AG04449 (cell line): Measurements from ENCODE around the gene PDIA5.
A peak's percentile ranks its signal among the peaks of the same experiment; 100 is the strongest.

Experiments
- CTCF ChIA-PET: fragments of 350-600 bp; formaldehyde crosslinking; extraction: SDS; loops from one replicate; lab custom pipeline; 2021; ENCODE audit warnings: antibody characterized with exemption; lab: Yijun Ruan, JAX
- POLR2A ChIA-PET: fragments of 400-600, 350-600 bp; formaldehyde crosslinking; extraction: SDS; loops from one replicate; lab custom pipeline; 2020; ENCODE audit warnings: antibody characterized with exemption, inconsistent platforms; lab: Yijun Ruan, JAX
- DNase-seq: peaks from one replicate; pipeline ENCODE4 v3.0.0-alpha.2; 2010; ENCODE audit warnings: low read depth, low spot score
- H3K4me3 ChIP-seq: 2 replicates; pipeline ENCODE4 v1.5.1; 2011; ENCODE audit warnings: low read depth, mild to moderate bottlenecking, control low read depth, low read length
- TF ChIP-seq, protein P1 (sequence below): IDR thresholded peaks from one replicate; pipeline ENCODE4 v1.5.1; 2011; ENCODE audit warnings: mild to moderate bottlenecking, moderate library complexity, low read length, control low read depth, inconsistent platforms; ENCODE audit not compliant: insufficient read depth; ENCODE audit errors: missing control alignments

Gene PDIA5

DNA sequence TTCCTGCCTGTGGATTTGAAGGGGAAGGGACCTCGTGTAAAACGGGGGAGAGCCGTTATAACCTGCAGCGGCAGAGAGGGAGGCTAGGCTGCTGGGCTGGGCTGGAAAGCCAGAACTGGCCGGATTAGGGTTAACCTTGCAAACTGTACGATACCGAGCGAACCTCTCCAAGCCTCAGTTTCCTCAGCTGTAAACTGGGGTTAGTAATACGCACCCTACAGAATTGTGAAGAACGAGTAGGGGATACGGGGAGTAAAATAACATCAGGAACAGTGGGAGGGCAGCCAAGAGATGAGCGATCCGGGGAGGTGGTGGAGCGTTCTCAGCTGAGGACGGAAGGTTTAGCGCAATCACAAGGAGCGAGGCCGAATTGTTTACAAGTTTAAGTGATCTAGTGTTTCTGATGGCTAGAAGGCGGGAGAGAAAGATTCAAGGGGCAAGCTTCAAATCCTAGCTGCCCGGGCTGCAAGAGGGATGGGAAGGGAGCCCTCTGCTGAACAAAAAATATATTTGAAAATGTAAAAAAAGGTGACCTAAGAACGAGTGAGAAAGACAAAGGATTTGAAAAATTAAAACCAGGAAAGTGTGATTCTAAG, 38.5 kb upstream of the PDIA5 start:
- ChIA-PET POLR2A (no interaction called here), CTCF (interaction anchor here (0.8 to 8.0 kb wide), 14 partner anchors 10 to 1481 kb away, joined by 3 to 97 read pairs (median 5); partner anchors contain the start of genes PDIA5 and POLQ)
- TF ChIP-seq, protein P1, sequence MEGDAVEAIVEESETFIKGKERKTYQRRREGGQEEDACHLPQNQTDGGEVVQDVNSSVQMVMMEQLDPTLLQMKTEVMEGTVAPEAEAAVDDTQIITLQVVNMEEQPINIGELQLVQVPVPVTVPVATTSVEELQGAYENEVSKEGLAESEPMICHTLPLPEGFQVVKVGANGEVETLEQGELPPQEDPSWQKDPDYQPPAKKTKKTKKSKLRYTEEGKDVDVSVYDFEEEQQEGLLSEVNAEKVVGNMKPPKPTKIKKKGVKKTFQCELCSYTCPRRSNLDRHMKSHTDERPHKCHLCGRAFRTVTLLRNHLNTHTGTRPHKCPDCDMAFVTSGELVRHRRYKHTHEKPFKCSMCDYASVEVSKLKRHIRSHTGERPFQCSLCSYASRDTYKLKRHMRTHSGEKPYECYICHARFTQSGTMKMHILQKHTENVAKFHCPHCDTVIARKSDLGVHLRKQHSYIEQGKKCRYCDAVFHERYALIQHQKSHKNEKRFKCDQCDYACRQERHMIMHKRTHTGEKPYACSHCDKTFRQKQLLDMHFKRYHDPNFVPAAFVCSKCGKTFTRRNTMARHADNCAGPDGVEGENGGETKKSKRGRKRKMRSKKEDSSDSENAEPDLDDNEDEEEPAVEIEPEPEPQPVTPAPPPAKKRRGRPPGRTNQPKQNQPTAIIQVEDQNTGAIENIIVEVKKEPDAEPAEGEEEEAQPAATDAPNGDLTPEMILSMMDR = peak; percentile 31
- DNase-seq = peak; percentile 28
- peak overlapping the region; percentile 45 for H3K4me3 ChIP-seq

DNA sequence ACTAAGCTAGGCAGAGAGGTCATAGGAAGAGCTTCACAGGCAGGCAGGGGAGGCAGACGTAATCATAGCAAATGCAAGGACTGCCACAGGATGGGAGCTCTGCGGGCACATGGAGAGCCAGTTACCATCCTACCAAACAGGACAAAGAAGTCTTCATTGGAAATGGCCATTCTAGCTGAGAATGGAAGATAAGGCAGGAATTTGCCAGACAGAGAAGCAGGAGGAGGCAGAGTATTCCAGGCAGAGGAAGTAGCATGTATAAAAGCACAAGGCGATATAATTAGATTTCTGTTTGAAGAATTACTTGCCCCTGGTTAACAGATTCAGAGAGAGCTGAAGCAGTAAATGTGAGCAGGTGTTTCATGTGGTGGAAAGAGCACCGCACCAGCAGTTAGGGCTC, 35.8 kb upstream of the PDIA5 start:
- CTCF ChIA-PET = interaction anchor here (1.0 to 8.0 kb wide), 8 partner anchors 9 to 638 kb away, joined by 3 to 97 read pairs (median 4); partner anchors contain the start of gene PDIA5
- TF ChIP-seq, protein P1 = no peak
- POLR2A ChIA-PET = no interaction called here
- H3K4me3 ChIP-seq = no peak overlapping the region
- no peak for DNase-seq

DNA sequence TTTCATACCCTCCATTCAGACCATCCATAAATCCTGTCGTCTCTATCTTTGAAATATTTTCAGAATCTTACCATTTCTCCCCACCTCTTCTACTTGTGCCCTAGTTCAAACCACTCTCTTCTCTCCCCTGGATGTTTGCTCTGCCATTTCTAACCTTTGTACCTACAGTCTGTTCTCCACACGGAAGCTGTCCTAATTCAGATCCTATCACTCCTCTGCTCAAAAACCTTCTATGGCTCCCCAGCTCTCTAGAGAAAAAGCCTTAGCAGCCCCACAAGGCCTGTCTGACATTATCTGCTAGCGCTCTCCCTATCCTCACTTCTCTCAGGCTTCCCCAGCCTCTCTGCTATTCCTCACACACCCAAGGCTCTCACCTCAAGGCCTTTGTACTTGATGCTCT, 34.8 kb upstream of the PDIA5 start:
- ChIA-PET POLR2A (no interaction called here), CTCF (interaction anchor here (1.1 to 8.0 kb wide), 6 partner anchors 8 to 473 kb away, joined by 3 to 97 read pairs (median 6); no protein-coding TSS in a partner anchor)
- no peak for DNase-seq

DNA sequence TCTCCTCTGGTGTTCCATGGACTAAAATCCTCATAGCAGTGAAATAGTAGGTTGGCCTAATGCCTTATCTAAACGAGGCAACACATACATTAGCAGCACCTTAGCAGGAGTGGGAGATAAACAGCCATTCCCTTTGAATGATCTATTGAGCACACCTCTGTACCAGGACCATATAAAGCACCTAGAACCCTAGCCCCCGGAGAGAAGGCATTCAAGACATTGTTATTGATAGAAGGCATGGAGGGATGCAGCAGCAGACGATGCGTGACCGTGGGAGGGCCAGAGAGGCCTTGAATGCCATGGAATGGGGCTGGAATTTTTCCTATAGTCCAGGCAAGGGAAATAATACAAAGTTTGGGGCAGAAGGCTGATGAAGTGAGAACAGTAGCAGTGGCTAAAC, 32.7 kb upstream of the PDIA5 start:
- POLR2A ChIA-PET = no interaction called here
- H3K4me3 ChIP-seq = no peak overlapping the region

More for the DNA sequence above, 34.8 kb upstream of the PDIA5 start:
- TF ChIP-seq, protein P1 = no peak
- no peak overlapping the region for H3K4me3 ChIP-seq

GRCh38 chr3:123034996-123035395, 31.8 kb upstream of the PDIA5 start:
- ChIA-PET CTCF (no interaction called here), POLR2A (no interaction called here)
- TF ChIP-seq, protein P1 = no peak
- H3K4me3 ChIP-seq = no peak overlapping the region
- no peak for DNase-seq

More for the DNA sequence above, 32.7 kb upstream of the PDIA5 start:
- no peak for DNase-seq
- TF ChIP-seq, protein P1 = no peak
- CTCF ChIA-PET = no interaction called here

DNA sequence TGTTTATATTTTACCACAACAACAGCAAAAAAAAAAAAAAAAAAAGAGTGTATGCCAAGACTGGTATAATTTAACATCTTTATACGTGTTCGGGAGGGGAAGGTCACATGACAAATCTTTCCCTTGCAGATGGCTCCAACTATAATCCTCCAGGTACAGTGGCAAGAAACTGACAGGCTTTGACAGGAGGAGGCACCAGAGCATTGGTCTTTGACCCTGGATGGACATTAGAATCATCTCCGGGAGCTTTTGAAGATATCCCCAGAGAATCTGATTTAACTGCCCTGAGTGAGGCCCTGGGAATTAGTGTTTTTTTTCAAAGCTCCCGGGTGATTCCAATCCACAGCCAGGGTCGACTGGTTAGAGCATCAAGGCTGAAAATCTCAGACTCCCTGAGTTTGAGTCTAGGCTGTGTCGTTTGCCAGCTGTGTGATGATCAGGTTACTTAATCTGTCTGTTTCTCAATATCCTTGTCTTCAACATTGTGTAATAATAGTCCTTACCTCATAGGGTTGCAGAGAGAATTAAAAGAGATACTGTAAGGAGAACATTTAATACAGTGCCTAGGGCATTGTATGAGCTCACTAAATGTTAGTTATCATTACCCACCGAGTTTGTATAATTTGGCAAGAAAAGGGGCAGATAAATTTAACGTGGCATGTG, 30.3 kb upstream of the PDIA5 start:
- ChIA-PET POLR2A (no interaction called here), CTCF (no interaction called here)
- TF ChIP-seq, protein P1 = no peak
- no peak for DNase-seq
- no peak overlapping the region for H3K4me3 ChIP-seq
